GM12801 (cell line): Measurements from ENCODE around the gene HSF2BP.

Source experiments
- CTCF ChIP-seq: IDR thresholded peaks from one replicate; pipeline ENCODE4 v1.5.1; 2011; ENCODE audit warnings: control low read depth; ENCODE audit not compliant: insufficient read length; ENCODE audit errors: extremely low read depth

Gene HSF2BP

GRCh38 chr21:43684424-43684823 lies 25.1 kb upstream of the HSF2BP start:
- TF ChIP-seq CTCF = no peak

DNA sequence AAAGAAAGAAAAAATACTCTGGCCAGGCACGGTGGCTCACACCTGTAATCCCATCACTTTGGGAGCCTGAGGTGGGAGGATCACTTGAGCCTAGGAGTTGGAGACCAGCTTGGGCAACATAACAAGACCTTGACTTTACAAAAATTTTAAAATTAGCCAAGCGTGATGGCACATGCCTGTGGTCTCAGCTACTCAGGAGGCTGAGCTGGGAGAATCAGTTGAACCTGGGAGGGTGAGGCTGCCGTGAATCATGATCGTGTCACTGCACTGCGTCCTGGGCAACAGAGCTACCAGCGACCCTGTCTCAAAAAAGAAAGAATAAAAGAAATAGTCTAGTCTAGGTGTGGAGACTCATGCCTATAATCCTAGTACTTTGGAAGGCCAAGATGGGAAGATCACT lies 22.4 kb upstream of the HSF2BP start:
- TF ChIP-seq CTCF = no peak

DNA sequence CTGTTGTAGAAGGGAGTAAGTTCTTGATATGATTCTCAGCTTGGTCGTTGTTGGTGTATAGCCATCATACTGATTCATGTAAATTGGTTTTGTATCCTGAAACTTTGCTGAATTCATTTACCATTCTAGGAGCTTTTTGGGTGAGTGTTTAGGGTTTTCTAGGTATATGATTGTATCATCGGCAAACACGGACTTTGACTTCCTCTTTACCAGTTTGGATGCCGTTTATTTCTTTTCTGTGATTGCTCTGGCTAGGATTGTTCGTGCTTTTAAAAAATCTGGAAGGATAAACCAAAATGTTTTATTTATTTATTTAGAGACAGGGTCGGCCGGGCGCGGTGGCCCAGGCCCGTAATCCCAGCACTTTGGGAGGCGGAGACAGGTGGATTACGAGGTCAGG lies 20.7 kb upstream of the HSF2BP start:
- no peak for TF ChIP-seq CTCF

DNA sequence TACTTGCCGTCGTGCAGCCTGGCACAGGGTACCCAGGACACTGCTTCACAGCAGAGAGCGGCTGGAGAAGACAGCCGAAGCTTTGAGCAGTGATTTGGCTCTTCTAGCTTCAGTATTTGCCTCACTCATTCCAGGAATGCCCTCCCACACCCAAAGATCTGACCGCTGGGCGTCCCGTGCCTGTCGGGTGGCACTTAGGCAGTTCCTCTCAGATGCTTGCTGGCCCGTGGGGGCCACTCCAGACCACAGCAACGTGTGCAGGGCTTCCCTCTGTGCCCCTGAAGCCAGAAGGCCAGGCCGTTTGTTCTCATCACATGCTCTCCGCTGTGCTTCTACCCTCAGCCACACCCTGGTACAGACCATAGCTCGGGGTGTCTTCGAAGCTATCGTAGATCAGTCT lies 17.1 kb upstream of the HSF2BP start:
- TF ChIP-seq CTCF = no peak

- TF ChIP-seq CTCF = no peak
Observed at GRCh38 chr21:43675871-43676270, 16.6 kb upstream of the HSF2BP start.

GRCh38 chr21:43669828-43670605 lies 10.7 kb upstream of the HSF2BP start:
- no peak for TF ChIP-seq CTCF

- no peak for TF ChIP-seq CTCF
Observed at GRCh38 chr21:43667191-43667904, 8.1 kb upstream of the HSF2BP start.
